Loucy (cell line): ENCODE results near the gene PCGF6.

Experiments
- H2AFZ ChIP-seq: fragments of 200-600 bp; sonication (generic); 2 replicates; pipeline ENCODE4 v1.6.0; 2016; ENCODE audit warnings: antibody characterized with exemption, mild to moderate bottlenecking, low read length, moderate library complexity
- H3F3A ChIP-seq: fragments of 200-600 bp; 2 replicates; pipeline ENCODE4 v1.6.0; 2016; ENCODE audit warnings: antibody characterized with exemption, low read depth, mild to moderate bottlenecking
- H3K27me3 ChIP-seq: fragments of 200-600 bp; sonication (generic); 2 replicates; pipeline ENCODE4 v1.6.1; 2014; ENCODE audit warnings: low read length, mild to moderate bottlenecking; ENCODE audit not compliant: insufficient read depth, poor library complexity, severe bottlenecking
- H3K36me3 ChIP-seq: fragments of 200-600 bp; sonication (generic); 2 replicates; pipeline ENCODE4 v1.6.1; 2016; ENCODE audit warnings: low read length; ENCODE audit not compliant: insufficient read depth
- H3K4me1 ChIP-seq: fragments of 200-600 bp; sonication (generic); 2 replicates; pipeline ENCODE4 v1.5.1; 2014; ENCODE audit warnings: low read length, mild to moderate bottlenecking; ENCODE audit not compliant: insufficient read depth, poor library complexity, severe bottlenecking
- H3K4me2 ChIP-seq: fragments of 200-600 bp; sonication (generic); 2 replicates; pipeline ENCODE4 v1.6.0; 2014; ENCODE audit warnings: antibody characterized with exemption, low read length, low read depth, mild to moderate bottlenecking; ENCODE audit not compliant: poor library complexity, severe bottlenecking
- H3K4me3 ChIP-seq: fragments of 200-600 bp; sonication (generic); 2 replicates; pipeline ENCODE4 v1.5.1; 2014; ENCODE audit warnings: low read length, mild to moderate bottlenecking, mixed read lengths; ENCODE audit not compliant: poor library complexity, severe bottlenecking
- H3K79me2 ChIP-seq: fragments of 200-600 bp; sonication (generic); 2 replicates; pipeline ENCODE4 v1.6.1; 2014; ENCODE audit warnings: low read length; ENCODE audit not compliant: insufficient read depth
- H3K9ac ChIP-seq: fragments of 200-600 bp; sonication (generic); 2 replicates; pipeline ENCODE4 v1.6.0; 2014; ENCODE audit warnings: mild to moderate bottlenecking, low read depth, low read length, moderate library complexity; ENCODE audit not compliant: poor library complexity, severe bottlenecking
- H3K9me2 ChIP-seq: fragments of 200-600 bp; sonication (generic); replicated peaks from 2 replicates; pipeline ENCODE4 v1.6.1; 2016; ENCODE audit warnings: low read depth, low read length, mixed read lengths
- H3K9me3 ChIP-seq: fragments of 200-600 bp; sonication (generic); 2 replicates; pipeline ENCODE4 v1.6.1; 2014; ENCODE audit warnings: mild to moderate bottlenecking, antibody characterized with exemption, low read length, low read depth; ENCODE audit not compliant: insufficient read depth
- H4K20me1 ChIP-seq: fragments of 200-600 bp; sonication (generic); 2 replicates; pipeline ENCODE4 v1.6.0; 2014; ENCODE audit warnings: antibody characterized with exemption, low read length, mild to moderate bottlenecking; ENCODE audit not compliant: insufficient read depth, poor library complexity, severe bottlenecking
- EZH2phosphoT487 ChIP-seq: fragments of 200-600 bp; IDR thresholded peaks from 2 replicates; pipeline ENCODE4 v1.6.1; 2018; ENCODE audit warnings: antibody characterized with exemption, mild to moderate bottlenecking, moderate library complexity, borderline replicate concordance
- TF ChIP-seq, protein P1 (sequence below): fragments of 200-600 bp; sonication (generic); conservative IDR thresholded peaks from 2 replicates; pipeline ENCODE4 v1.5.1; 2014; ENCODE audit warnings: mild to moderate bottlenecking, antibody characterized with exemption, low read length

PCGF6 gene

DNA sequence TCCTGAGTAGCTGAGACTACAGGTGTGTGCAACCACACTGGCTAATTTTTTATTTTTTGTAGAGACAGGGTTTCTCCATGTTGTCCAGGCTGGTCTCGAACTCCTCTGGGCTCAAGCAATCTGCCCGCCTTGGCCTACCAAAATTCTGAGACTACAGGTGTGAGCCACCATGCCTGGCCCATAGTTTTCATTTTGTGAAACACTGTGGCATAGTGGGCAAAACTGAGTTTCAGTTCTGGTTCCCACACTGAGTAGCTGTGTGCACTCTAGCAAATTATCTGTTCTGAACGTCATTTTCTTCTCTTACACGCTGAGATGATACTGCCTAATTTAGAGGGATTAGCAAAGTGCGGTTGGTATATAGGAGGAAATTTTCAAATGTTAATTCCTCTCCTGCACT is 31.8 kb upstream of the PCGF6 start:
- no peaks in the 10 kb centered on the region for H3K27me3 ChIP-seq
- no peaks in the 10 kb centered on the region for H3K79me2 ChIP-seq
- peaks cover 69% of the 10 kb centered on the region; the same call in 1 of the 2 replicates for H3K36me3 ChIP-seq
- no peaks in the 10 kb centered on the region for H3K9me3 ChIP-seq
- no peaks in the 10 kb centered on the region for H3K9me2 ChIP-seq
- peaks cover 3% of the 10 kb centered on the region; the same call in 1 of the 2 replicates for H3F3A ChIP-seq
- TF ChIP-seq, protein P1, sequence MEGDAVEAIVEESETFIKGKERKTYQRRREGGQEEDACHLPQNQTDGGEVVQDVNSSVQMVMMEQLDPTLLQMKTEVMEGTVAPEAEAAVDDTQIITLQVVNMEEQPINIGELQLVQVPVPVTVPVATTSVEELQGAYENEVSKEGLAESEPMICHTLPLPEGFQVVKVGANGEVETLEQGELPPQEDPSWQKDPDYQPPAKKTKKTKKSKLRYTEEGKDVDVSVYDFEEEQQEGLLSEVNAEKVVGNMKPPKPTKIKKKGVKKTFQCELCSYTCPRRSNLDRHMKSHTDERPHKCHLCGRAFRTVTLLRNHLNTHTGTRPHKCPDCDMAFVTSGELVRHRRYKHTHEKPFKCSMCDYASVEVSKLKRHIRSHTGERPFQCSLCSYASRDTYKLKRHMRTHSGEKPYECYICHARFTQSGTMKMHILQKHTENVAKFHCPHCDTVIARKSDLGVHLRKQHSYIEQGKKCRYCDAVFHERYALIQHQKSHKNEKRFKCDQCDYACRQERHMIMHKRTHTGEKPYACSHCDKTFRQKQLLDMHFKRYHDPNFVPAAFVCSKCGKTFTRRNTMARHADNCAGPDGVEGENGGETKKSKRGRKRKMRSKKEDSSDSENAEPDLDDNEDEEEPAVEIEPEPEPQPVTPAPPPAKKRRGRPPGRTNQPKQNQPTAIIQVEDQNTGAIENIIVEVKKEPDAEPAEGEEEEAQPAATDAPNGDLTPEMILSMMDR: no peak
- no peak for TF ChIP-seq EZH2phosphoT487
- no peak overlapping the region for H3K9ac ChIP-seq
- H3K4me3 ChIP-seq: no peak overlapping the region
- no peaks in the 10 kb centered on the region for H3K4me1 ChIP-seq
- no peaks in the 10 kb centered on the region for H4K20me1 ChIP-seq
- no peak overlapping the region for H3K4me2 ChIP-seq
- H2AFZ ChIP-seq: no peak overlapping the region

DNA sequence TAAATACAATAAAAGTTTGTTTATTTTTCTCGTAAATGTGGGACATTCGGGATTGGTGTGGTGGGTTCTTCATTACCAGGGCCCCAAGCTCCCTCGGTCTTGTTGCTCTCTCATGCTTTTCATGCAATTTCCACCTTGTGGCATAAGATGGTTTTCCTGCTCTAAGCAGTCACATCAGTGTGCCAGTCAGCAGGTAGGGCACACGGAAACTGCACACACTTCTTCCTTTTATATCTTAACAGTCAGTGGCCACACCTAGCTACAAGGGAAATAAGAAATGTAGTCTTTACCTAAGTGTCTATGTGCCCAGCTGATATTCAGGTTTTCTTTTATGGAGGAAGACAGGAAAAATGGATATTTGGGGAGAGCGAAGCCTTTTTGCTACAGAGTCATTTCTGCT is 23.3 kb upstream of the PCGF6 start:
- no peak overlapping the region for H3K4me3 ChIP-seq
- H3K4me1 ChIP-seq: peaks cover 25% of the 10 kb centered on the region
- H3K36me3 ChIP-seq: peaks cover 57% of the 10 kb centered on the region; the same call in 1 of the 2 replicates
- H2AFZ ChIP-seq: no peak overlapping the region
- H3K9ac ChIP-seq: no peak overlapping the region
- no peaks in the 10 kb centered on the region for H3K9me3 ChIP-seq
- H4K20me1 ChIP-seq: peaks cover 8% of the 10 kb centered on the region
- no peaks in the 10 kb centered on the region for H3F3A ChIP-seq
- H3K27me3 ChIP-seq: no peaks in the 10 kb centered on the region
- H3K9me2 ChIP-seq: no peaks in the 10 kb centered on the region
- H3K79me2 ChIP-seq: peaks cover 51% of the 10 kb centered on the region
- no peak for TF ChIP-seq EZH2phosphoT487
- TF ChIP-seq, protein P1: no peak
- no peak overlapping the region for H3K4me2 ChIP-seq

DNA sequence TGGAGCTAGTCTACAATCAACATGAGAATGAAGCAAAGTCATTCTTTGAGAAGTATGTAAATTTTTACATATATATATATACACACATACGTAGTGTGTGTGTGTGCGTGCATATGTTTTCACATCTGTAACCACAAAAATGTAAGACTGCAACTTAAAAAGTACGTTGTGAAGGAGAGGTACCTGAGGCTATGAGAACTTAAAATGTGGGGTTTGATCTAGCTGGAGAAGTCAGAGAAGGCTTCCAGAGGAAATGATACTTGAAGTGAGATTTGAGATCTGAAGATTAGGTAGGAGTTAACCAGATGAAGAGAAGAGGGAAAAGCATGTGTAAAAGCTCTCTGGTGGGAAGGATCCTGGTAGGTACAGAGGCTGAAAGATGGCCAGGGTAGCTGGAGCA is 22.6 kb upstream of the PCGF6 start:
- no peak overlapping the region for H3K4me3 ChIP-seq

More for the DNA sequence above, 22.6 kb upstream of the PCGF6 start:
- H4K20me1 ChIP-seq: peaks cover 11% of the 10 kb centered on the region
- no peaks in the 10 kb centered on the region for H3K27me3 ChIP-seq
- no peaks in the 10 kb centered on the region for H3K9me3 ChIP-seq
- peaks cover 25% of the 10 kb centered on the region for H3K4me1 ChIP-seq
- H3K4me2 ChIP-seq: no peak overlapping the region
- no peaks in the 10 kb centered on the region for H3K9me2 ChIP-seq
- peaks cover 58% of the 10 kb centered on the region for H3K79me2 ChIP-seq
- no peak overlapping the region for H2AFZ ChIP-seq
- TF ChIP-seq EZH2phosphoT487: no peak
- TF ChIP-seq, protein P1: no peak
- peaks cover 51% of the 10 kb centered on the region; the same call in 1 of the 2 replicates for H3K36me3 ChIP-seq
- no peaks in the 10 kb centered on the region for H3F3A ChIP-seq
- H3K9ac ChIP-seq: peak overlapping the region; percentile 38
